Gastroesophageal sphincter (tissue), 3 donors: Measurements from ENCODE around the gene DEK.

ENCODE experiments used
- CTCF ChIP-seq, 4 experiments: fragments of 200-600 bp in 2 of 4; fragments of 450-650 bp in 2 of 4; sonication (generic) in 1 of 4; IDR thresholded peaks; one replicate each; pipeline ENCODE4 v1.5.1; 2017 to 2019; ENCODE audit warnings: antibody characterized with exemption in 4 of 4, mild to moderate bottlenecking in 2 of 4, moderate library complexity in 2 of 4
- EP300 ChIP-seq: sonication (generic); formaldehyde crosslinking; IDR thresholded peaks from one replicate; pipeline ENCODE4 v1.6.1; 2017; ENCODE audit warnings: antibody characterized with exemption, mild to moderate bottlenecking
- POLR2A ChIP-seq, 2 donors: fragments of 450-650 bp; IDR thresholded peaks; one replicate each; pipeline ENCODE4 v1.6.1; 2017; ENCODE audit warnings: antibody characterized with exemption in 2 of 2, mild to moderate bottlenecking in 2 of 2, moderate library complexity in 1 of 2
- POLR2AphosphoS5 ChIP-seq: sonication (generic); formaldehyde crosslinking; IDR thresholded peaks from one replicate; pipeline ENCODE4 v1.6.1; 2017; ENCODE audit warnings: antibody characterized with exemption

GRCh38 chr6:18277237-18278006 is 13.1 kb upstream of the DEK start:
- TF ChIP-seq CTCF (IDR thresholded peaks at IDR 0.05), result no peak
- no peak for TF ChIP-seq POLR2A (IDR thresholded peaks at IDR 0.05)
- TF ChIP-seq EP300, result no peak
- no peak for TF ChIP-seq POLR2AphosphoS5
